ENCODE measurements around the gene DNASE1. TPM values are rescaled to one million over a fixed set of nuclear protein-coding genes. Genes with fewer than 3 reads are reported as not detected.

DNASE1 gene
- polyA plus RNA-seq, 1 of the 3 experiments (the other 2 are of a cell fraction) = 19.8 TPM

DNA sequence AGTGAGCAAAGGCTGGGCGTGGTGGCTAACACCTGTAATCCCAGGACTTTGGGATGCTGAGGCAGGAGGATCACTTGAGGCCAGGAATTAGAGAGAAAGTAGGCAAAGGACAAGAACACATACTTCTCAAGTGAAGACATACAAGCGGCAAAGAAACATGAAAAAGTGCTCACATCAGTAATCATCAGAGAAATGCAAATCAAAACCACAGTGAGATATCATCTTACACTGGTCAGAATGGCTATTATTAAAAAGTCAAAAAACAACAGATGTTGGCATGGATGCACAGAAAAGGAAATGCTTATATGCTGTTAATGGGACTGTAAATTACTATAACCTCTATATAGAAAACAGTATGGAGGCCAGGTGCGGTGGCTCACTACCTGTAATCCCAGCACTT lies 30.8 kb upstream of the DNASE1 start:
- Histone ChIP-seq H4K20me1 (ENCODE audit: insufficient read depth) (0 out of 2 replicates have a peak, but pooled peaks cover 5% of the 10 kb centered on the region), H3K27me3 (ENCODE audit: insufficient read depth) (no peaks in the 10 kb centered on the region), H3K27ac (ENCODE audit: low read depth in 2 of 2, low read length in 1 of 2) (no peak overlapping the region), H3K36me3 (replicated peaks in 1 of 2; ENCODE audit: control insufficient read depth in 1 of 2, insufficient read depth in 2 of 2, low read length in 1 of 2) (no peaks in the 10 kb centered on the region), H3K9ac (no peak overlapping the region), H3K4me2 (no peak overlapping the region), H3K9me3 (no peaks in the 10 kb centered on the region), H3K9me2 (no peaks in the 10 kb centered on the region), H3F3A (replicated peaks; ENCODE audit: insufficient read depth) (peaks cover 5% of the 10 kb centered on the region), H3K79me2 (ENCODE audit: insufficient read depth) (peaks cover 38% of the 10 kb centered on the region), H3K4me3 (ENCODE audit: low read depth in 2 of 2, low read length in 1 of 2) (no peak overlapping the region), H2AFZ (ENCODE audit: low read depth) (no peak overlapping the region), H3K4me1 (ENCODE audit: control insufficient read depth in 1 of 2, insufficient read depth in 2 of 2, low read depth in 1 of 2, low read length in 1 of 2) (peaks cover 0 to 6% of the 10 kb centered on the region in 2 experiments; a peak in 1 of 4 replicates)
- WGBS (ENCODE audit: low lambda C conversion rate) = 93% methylated on average over 3 of the region's 3 CpGs
- CTCF ChIA-PET = no interaction called here
- POLR2A ChIA-PET = no interaction called here
- no peak for DNase-seq
- TF ChIP-seq EZH2phosphoT487 (IDR thresholded peaks at IDR 0.05; ENCODE audit: borderline replicate concordance, low read depth) (no peak), JUND (IDR thresholded peaks at IDR 0.05) (no peak), GATA2 (CRISPR knock-in tag; IDR thresholded peaks at IDR 0.05) (no peak)

DNA sequence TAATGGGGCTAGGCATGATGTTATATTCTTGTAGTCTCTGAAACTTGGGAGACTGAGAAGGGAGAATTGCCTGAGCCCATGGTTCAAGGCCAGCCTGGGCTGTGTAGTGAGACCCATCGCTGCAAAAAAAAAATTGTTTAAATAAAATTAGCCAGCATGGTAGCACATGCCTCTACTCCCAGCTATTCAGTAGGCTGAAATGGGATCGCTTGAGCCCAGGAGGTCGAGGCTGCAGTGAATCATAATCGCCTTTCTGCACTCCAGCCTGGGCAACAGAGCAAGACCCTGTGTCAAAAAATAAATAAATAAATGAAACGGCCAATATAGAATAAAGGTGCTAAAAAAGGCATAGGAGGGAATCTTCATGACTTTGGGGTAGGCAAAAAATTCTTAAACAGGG lies 29.2 kb upstream of the DNASE1 start:
- Histone ChIP-seq H3K4me1 (ENCODE audit: control insufficient read depth in 1 of 2, insufficient read depth in 2 of 2, low read depth in 1 of 2, low read length in 1 of 2) (peaks cover 0 to 6% of the 10 kb centered on the region in 2 experiments; a peak in 1 of 4 replicates), H3K9me2 (no peaks in the 10 kb centered on the region), H3K27ac (ENCODE audit: low read depth in 2 of 2, low read length in 1 of 2) (no peak overlapping the region), H4K20me1 (ENCODE audit: insufficient read depth) (0 out of 2 replicates have a peak, but pooled peaks cover 5% of the 10 kb centered on the region), H3K27me3 (ENCODE audit: insufficient read depth) (no peaks in the 10 kb centered on the region), H3K4me2 (no peak overlapping the region), H3K9me3 (no peaks in the 10 kb centered on the region), H2AFZ (ENCODE audit: low read depth) (no peak overlapping the region), H3K4me3 (ENCODE audit: low read depth in 2 of 2, low read length in 1 of 2) (no peak overlapping the region), H3K36me3 (replicated peaks in 1 of 2; ENCODE audit: control insufficient read depth in 1 of 2, insufficient read depth in 2 of 2, low read length in 1 of 2) (no peaks in the 10 kb centered on the region), H3K9ac (no peak overlapping the region), H3F3A (replicated peaks; ENCODE audit: insufficient read depth) (peaks cover 5% of the 10 kb centered on the region), H3K79me2 (ENCODE audit: insufficient read depth) (peaks cover 29% of the 10 kb centered on the region)
- CTCF ChIA-PET = no interaction called here
- POLR2A ChIA-PET = no interaction called here
- DNase-seq = no peak
- 92% methylated on average over 5 of the region's 5 CpGs for WGBS (ENCODE audit: low lambda C conversion rate)
- no peak for TF ChIP-seq YY1 (IDR thresholded peaks at IDR 0.05; ENCODE audit: low read depth)
- TF ChIP-seq CHD2 (IDR thresholded peaks at IDR 0.05; ENCODE audit: low read length, partially characterized antibody) = no peak
- no peak for TF ChIP-seq FOXJ3 (CRISPR knock-in tag; IDR thresholded peaks at IDR 0.05)
- no peak for TF ChIP-seq NFIC (IDR thresholded peaks at IDR 0.05; ENCODE audit: borderline replicate concordance)
- TF ChIP-seq GATA2 (CRISPR knock-in tag; IDR thresholded peaks at IDR 0.05) = no peak
- TF ChIP-seq MEF2A (IDR thresholded peaks at IDR 0.05; ENCODE audit: borderline replicate concordance, low read depth) = no peak
- no peak for TF ChIP-seq TCF12 (IDR thresholded peaks at IDR 0.05)
- TF ChIP-seq TAF1 (IDR thresholded peaks at IDR 0.05; ENCODE audit: borderline replicate concordance, low read depth, low read length) = no peak
- TF ChIP-seq CTCF (IDR thresholded peaks at IDR 0.05) = no peak
- TF ChIP-seq ELF1 (IDR thresholded peaks at IDR 0.05) = no peak
- TF ChIP-seq SIN3A (IDR thresholded peaks at IDR 0.05; ENCODE audit: borderline replicate concordance, low read depth, low read length) = no peak
- no peak for TF ChIP-seq FOXM1 (IDR thresholded peaks at IDR 0.05; ENCODE audit: low read depth)
- no peak for TF ChIP-seq RAD21 (IDR thresholded peaks at IDR 0.05; ENCODE audit: low read length)

Data from SK-N-SH (cell line).